ENCODE measurements around the gene NANOGP8.

Gene NANOGP8

GRCh38 chr15:35112346-35112745 lies 27.3 kb upstream of the NANOGP8 start:
- TF ChIP-seq TEAD4 (IDR thresholded peaks at IDR 0.05) (no peak), ZBTB7A (IDR thresholded peaks at IDR 0.05; ENCODE audit: low read depth) (no peak), TAF1 (IDR thresholded peaks at IDR 0.05; ENCODE audit: low read depth) (no peak), MAX (IDR thresholded peaks at IDR 0.05) (no peak), TCF12 (IDR thresholded peaks at IDR 0.05; ENCODE audit: low read depth) (no peak), EGR1 (IDR thresholded peaks at IDR 0.05) (no peak), NFIC (IDR thresholded peaks at IDR 0.05) (no peak), USF1 (IDR thresholded peaks at IDR 0.05) (no peak), YY1 (IDR thresholded peaks at IDR 0.05; ENCODE audit: low read depth) (no peak), CEBPB (IDR thresholded peaks at IDR 0.05) (no peak), REST (IDR thresholded peaks at IDR 0.05; ENCODE audit: low read depth) (no peak), RAD21 (IDR thresholded peaks at IDR 0.05; ENCODE audit: low read depth) (no peak), CREB1 (IDR thresholded peaks at IDR 0.05; ENCODE audit: low read depth) (no peak), EP300 (IDR thresholded peaks at IDR 0.05; ENCODE audit: borderline replicate concordance) (no peak)

GRCh38 chr15:35111861-35112260 lies 26.8 kb upstream of the NANOGP8 start:
- no peak for TF ChIP-seq USF1 (IDR thresholded peaks at IDR 0.05)
- TF ChIP-seq MAX (IDR thresholded peaks at IDR 0.05), result no peak
- no peak for TF ChIP-seq REST (IDR thresholded peaks at IDR 0.05; ENCODE audit: low read depth)

GRCh38 chr15:35108453-35108852 lies 23.4 kb upstream of the NANOGP8 start:
- TF ChIP-seq MAX (IDR thresholded peaks at IDR 0.05), result no peak
- no peak for TF ChIP-seq NFIC (IDR thresholded peaks at IDR 0.05)
- no peak for TF ChIP-seq CREB1 (IDR thresholded peaks at IDR 0.05; ENCODE audit: low read depth)
- TF ChIP-seq RAD21 (IDR thresholded peaks at IDR 0.05; ENCODE audit: low read depth), result no peak
- no peak for TF ChIP-seq TEAD4 (IDR thresholded peaks at IDR 0.05)
- no peak for TF ChIP-seq USF1 (IDR thresholded peaks at IDR 0.05)
- no peak for TF ChIP-seq REST (IDR thresholded peaks at IDR 0.05; ENCODE audit: low read depth)
- no peak for TF ChIP-seq TAF1 (IDR thresholded peaks at IDR 0.05; ENCODE audit: low read depth)

- TF ChIP-seq TAF1 (IDR thresholded peaks at IDR 0.05; ENCODE audit: low read depth) (no peak), RAD21 (IDR thresholded peaks at IDR 0.05; ENCODE audit: low read depth) (no peak), EP300 (IDR thresholded peaks at IDR 0.05; ENCODE audit: borderline replicate concordance) (no peak), EGR1 (IDR thresholded peaks at IDR 0.05) (no peak), NFIC (IDR thresholded peaks at IDR 0.05) (no peak), USF1 (IDR thresholded peaks at IDR 0.05) (no peak), ZBTB7A (IDR thresholded peaks at IDR 0.05; ENCODE audit: low read depth) (no peak), FOXM1 (IDR thresholded peaks at IDR 0.05; ENCODE audit: borderline replicate concordance, low read depth) (no peak), TCF12 (IDR thresholded peaks at IDR 0.05; ENCODE audit: low read depth) (no peak), TEAD4 (IDR thresholded peaks at IDR 0.05) (no peak), CEBPB (IDR thresholded peaks at IDR 0.05) (no peak), YY1 (IDR thresholded peaks at IDR 0.05; ENCODE audit: low read depth) (no peak), REST (IDR thresholded peaks at IDR 0.05; ENCODE audit: low read depth) (no peak)
Measured at GRCh38 chr15:35107561-35107960, 22.5 kb upstream of the NANOGP8 start.

All from Ishikawa (cell line).